GM23338 (cell line): Measurements from ENCODE around the gene RPS29.

ENCODE experiments used
- CREB1 ChIP-seq: fragments of 250-450 bp; sonication (Bioruptor Pico); IDR thresholded peaks from 2 replicates; pipeline ENCODE4 v1.5.0; 2020; ENCODE audit warnings: low read depth, mild to moderate bottlenecking, moderate library complexity
- EZH2 ChIP-seq: fragments of 200-600 bp; sonication (generic); IDR thresholded peaks from one replicate; pipeline ENCODE4 v1.8.0; 2017; ENCODE audit warnings: antibody characterized with exemption, mild to moderate bottlenecking, low read depth; ENCODE audit not compliant: unreplicated experiment
- EZH2phosphoT487 ChIP-seq: fragments of 200-600 bp; sonication (generic); IDR thresholded peaks from one replicate; pipeline ENCODE4 v1.8.1; 2018; ENCODE audit warnings: antibody characterized with exemption; ENCODE audit not compliant: unreplicated experiment
- JUNB ChIP-seq: IDR thresholded peaks from one replicate; pipeline ENCODE4 v1.6.1; 2016; ENCODE audit warnings: antibody characterized with exemption; ENCODE audit not compliant: unreplicated experiment
- POLR2AphosphoS5 ChIP-seq: IDR thresholded peaks from 2 replicates; pipeline ENCODE4 v1.6.1; 2016; ENCODE audit warnings: antibody characterized with exemption, low read depth
- STAT1 ChIP-seq: IDR thresholded peaks from one replicate; pipeline ENCODE4 v1.6.1; 2016; ENCODE audit warnings: antibody characterized with exemption; ENCODE audit not compliant: unreplicated experiment
- ZNF114 ChIP-seq: fragments of 250-450 bp; sonication (Bioruptor Pico); IDR thresholded peaks from 2 replicates; pipeline ENCODE4 v1.5.0; 2020; ENCODE audit warnings: mild to moderate bottlenecking, moderate library complexity
- TF ChIP-seq, protein P1 (sequence below), 2 experiments: fragments of 200-600 bp in 1 of 2; sonication (generic) in 1 of 2; conservative IDR thresholded peaks; 2 replicates each; pipeline versions ENCODE4 v1.5.1 to v1.6.1; 2016 to 2017; ENCODE audit warnings: antibody characterized with exemption in 2 of 2, low read depth in 2 of 2, mild to moderate bottlenecking in 2 of 2, moderate library complexity in 1 of 2
- TF ChIP-seq, protein P2 (sequence below): IDR thresholded peaks from one replicate; pipeline ENCODE4 v1.6.1; 2018; ENCODE audit warnings: antibody characterized with exemption; ENCODE audit not compliant: unreplicated experiment

DNA sequence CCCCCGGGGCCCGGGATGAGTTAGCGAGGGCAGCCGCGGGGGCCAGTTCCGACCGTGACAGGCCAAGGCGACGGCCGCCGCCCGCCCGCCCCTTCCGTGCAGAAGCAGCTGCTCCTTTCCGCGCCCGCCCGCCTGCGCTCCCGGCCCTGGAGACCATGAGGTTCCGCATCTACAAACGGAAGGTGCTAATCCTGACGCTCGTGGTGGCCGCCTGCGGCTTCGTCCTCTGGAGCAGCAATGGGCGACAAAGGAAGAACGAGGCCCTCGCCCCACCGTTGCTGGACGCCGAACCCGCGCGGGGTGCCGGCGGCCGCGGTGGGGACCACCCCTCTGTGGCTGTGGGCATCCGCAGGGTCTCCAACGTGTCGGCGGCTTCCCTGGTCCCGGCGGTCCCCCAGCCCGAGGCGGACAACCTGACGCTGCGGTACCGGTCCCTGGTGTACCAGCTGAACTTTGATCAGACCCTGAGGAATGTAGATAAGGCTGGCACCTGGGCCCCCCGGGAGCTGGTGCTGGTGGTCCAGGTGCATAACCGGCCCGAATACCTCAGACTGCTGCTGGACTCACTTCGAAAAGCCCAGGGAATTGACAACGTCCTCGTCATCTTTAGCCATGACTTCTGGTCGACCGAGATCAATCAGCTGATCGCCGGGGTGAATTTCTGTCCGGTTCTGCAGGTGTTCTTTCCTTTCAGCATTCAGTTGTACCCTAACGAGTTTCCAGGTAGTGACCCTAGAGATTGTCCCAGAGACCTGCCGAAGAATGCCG, 35.1 kb upstream of the RPS29 start:
- TF ChIP-seq, protein P1, sequence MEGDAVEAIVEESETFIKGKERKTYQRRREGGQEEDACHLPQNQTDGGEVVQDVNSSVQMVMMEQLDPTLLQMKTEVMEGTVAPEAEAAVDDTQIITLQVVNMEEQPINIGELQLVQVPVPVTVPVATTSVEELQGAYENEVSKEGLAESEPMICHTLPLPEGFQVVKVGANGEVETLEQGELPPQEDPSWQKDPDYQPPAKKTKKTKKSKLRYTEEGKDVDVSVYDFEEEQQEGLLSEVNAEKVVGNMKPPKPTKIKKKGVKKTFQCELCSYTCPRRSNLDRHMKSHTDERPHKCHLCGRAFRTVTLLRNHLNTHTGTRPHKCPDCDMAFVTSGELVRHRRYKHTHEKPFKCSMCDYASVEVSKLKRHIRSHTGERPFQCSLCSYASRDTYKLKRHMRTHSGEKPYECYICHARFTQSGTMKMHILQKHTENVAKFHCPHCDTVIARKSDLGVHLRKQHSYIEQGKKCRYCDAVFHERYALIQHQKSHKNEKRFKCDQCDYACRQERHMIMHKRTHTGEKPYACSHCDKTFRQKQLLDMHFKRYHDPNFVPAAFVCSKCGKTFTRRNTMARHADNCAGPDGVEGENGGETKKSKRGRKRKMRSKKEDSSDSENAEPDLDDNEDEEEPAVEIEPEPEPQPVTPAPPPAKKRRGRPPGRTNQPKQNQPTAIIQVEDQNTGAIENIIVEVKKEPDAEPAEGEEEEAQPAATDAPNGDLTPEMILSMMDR (conservative IDR thresholded peaks at IDR 0.05; ENCODE audit: low read depth in 2 of 2): no peak
- TF ChIP-seq, protein P2, sequence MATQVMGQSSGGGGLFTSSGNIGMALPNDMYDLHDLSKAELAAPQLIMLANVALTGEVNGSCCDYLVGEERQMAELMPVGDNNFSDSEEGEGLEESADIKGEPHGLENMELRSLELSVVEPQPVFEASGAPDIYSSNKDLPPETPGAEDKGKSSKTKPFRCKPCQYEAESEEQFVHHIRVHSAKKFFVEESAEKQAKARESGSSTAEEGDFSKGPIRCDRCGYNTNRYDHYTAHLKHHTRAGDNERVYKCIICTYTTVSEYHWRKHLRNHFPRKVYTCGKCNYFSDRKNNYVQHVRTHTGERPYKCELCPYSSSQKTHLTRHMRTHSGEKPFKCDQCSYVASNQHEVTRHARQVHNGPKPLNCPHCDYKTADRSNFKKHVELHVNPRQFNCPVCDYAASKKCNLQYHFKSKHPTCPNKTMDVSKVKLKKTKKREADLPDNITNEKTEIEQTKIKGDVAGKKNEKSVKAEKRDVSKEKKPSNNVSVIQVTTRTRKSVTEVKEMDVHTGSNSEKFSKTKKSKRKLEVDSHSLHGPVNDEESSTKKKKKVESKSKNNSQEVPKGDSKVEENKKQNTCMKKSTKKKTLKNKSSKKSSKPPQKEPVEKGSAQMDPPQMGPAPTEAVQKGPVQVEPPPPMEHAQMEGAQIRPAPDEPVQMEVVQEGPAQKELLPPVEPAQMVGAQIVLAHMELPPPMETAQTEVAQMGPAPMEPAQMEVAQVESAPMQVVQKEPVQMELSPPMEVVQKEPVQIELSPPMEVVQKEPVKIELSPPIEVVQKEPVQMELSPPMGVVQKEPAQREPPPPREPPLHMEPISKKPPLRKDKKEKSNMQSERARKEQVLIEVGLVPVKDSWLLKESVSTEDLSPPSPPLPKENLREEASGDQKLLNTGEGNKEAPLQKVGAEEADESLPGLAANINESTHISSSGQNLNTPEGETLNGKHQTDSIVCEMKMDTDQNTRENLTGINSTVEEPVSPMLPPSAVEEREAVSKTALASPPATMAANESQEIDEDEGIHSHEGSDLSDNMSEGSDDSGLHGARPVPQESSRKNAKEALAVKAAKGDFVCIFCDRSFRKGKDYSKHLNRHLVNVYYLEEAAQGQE: no peak
- TF ChIP-seq POLR2AphosphoS5: no peak
- no peak for TF ChIP-seq EZH2phosphoT487
- no peak for TF ChIP-seq STAT1
- TF ChIP-seq CREB1 (CRISPR knock-in tag): no peak
- no peak for TF ChIP-seq EZH2
- no peak for TF ChIP-seq ZNF114 (CRISPR knock-in tag)
- TF ChIP-seq JUNB: no peak
